HG03060 (cell line): Measurements from ENCODE around the gene TSPAN15.
"Not testable (repeated sequence)": the region's sequence is repeated elsewhere in the genome, so short reads cannot be mapped to it uniquely, and the experiment has no call there.

Source experiments
- ATAC-seq: cut with Tn5 transposase; IDR thresholded peaks from one replicate; pipeline ENCODE4 v1.9.1; 2021; ENCODE audit warnings: low read depth, moderate number of reproducible peaks; ENCODE audit not compliant: unreplicated experiment

TSPAN15 gene

DNA sequence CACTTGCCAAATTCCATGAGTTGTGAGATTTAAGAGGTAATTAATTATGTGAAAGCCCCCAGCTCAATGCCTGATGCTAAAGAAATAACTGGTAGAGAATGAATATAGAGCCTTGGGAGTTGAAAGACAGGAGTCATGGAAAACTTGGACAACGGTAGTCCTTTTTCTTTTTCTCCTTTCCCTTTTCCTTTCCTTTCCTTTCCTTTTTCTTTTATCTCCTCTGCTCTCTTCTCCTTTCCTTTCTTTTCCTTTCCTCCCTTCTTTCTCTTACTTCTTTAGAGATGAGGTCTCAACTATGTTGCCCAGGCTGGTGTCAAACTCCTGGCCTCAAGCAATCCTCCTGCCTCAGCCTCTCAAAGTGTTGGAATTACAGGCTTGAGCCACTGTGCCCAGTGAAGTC is 7.9 kb upstream of the TSPAN15 start:
- no peak for ATAC-seq

DNA sequence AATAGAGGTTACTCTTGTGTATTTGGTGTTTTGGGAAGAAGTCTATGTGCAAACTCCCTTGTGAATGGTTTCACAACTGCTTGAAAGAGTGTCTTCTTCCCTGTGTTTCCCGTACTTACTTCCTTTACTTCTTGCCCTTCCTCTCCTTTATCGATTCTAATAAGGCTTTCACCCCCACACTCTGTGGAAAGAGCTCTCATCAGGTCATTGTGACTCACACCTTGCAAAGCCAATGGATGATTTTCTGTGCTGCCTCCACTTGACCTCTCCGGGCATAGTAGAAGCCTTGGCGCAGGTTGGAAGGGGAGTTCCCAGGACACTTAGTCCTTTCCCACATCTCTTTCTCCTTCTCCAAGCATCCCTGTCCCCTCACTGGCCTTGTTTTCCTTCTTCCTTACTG is 6.2 kb upstream of the TSPAN15 start:
- ATAC-seq = no peak

DNA sequence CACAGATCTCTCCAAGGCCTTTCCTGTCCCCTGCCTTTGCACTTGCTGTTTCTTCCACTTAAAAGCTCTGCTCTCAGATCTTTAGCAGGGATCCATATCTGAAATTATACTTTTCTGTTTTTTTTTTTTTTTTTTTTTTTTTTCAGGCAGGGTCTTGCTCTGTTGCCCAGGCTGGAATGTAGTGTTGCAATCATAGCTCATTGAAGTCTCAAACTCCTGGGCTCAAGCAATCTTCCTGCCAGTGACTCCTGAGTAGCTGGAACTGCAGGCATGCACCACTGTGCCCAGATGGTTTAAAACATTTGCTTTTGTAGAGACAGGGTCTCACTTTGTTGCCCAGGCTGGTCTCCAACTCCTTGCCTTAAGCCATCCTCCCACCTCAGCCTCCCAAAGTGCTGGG is 5.0 kb upstream of the TSPAN15 start:
- no peak for ATAC-seq

DNA sequence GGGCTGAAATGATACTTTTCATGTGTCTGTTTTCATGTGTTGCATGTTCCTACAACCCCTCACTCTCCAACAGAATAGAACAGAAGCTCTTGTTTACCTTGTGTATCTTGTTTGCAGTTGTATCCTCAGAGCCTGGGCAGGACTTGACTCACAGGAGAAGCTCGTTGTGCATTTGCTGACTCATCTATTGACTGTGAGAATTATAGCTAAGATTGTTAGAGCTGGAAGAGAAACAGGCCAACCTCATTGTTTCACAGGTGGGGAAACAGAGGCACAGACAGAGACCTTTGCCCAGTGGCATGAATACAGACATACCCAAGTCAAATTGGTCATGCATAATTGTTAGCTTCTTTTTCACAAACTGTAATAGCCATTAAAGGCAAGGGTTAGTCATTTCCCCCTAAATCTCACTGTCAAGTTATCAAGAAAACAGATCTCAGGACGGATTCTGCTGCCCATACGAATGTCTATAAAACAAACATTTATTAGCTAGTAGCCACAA is 4.6 kb upstream of the TSPAN15 start:
- ATAC-seq = no peak

DNA sequence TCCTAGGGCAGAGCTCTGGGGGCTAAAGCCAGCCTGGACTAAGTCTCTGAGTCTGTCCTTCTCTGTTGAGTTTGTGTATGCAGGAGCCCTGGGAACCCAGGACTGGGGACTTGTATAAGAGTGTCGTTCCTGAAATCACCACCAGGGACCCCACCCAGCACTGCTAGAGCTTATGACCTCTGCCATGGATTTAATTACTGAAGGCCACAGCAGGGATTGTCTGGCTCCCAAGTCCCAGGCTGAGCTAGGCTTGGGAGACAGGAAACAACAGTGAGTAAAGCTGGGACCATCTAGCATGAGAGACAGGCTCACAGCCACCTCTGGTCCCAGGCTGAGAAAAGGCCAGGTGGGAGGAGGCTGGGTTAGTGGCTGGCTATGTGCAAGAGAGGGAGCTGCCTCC is 1.4 kb upstream of the TSPAN15 start:
- ATAC-seq = no peak

DNA sequence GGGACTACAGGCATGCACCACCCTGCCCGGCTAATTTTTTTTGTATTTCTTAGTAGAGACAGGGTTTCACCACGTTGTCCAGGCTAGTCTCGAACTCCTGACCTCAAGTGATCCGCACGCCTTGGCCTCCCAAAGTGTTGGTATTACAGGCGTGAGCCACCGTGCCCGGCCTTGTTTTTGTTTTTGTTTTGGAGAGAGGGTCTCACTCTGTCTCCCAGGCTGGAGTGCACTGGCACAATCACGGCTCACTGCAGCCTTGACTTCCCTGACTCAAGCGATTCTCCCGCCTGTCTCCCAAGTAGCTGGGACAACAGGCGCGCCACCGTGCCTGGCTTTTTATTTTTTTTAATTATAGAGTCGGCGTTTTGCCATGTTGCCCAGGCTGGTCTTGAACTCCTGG is 870 bp upstream of the TSPAN15 start:
- not testable (repeated sequence) for ATAC-seq

DNA sequence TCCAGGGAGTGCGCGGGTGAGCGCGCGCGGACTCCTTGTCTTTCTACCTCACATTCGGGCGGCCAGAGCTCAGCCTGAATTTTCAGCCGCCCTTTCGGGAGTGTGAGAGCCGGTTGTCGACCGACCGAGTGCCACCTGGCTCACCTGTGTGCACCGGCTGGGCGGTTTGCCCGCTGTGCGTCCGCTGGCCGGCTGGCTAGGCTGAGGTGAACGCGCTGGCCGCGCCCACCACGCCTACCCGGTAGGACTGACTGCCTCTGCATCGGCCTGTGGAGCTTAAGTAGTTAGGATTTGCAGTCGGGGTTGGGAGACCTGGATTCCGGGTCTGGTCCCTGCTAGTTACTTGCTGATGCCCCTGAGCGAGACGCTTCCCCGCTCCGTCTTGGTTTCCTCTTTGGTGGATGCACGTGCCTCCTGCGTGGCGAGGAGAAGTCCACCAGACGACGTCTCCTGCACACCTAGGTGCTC is 553 bp downstream of the TSPAN15 start:
- ATAC-seq = no peak

DNA sequence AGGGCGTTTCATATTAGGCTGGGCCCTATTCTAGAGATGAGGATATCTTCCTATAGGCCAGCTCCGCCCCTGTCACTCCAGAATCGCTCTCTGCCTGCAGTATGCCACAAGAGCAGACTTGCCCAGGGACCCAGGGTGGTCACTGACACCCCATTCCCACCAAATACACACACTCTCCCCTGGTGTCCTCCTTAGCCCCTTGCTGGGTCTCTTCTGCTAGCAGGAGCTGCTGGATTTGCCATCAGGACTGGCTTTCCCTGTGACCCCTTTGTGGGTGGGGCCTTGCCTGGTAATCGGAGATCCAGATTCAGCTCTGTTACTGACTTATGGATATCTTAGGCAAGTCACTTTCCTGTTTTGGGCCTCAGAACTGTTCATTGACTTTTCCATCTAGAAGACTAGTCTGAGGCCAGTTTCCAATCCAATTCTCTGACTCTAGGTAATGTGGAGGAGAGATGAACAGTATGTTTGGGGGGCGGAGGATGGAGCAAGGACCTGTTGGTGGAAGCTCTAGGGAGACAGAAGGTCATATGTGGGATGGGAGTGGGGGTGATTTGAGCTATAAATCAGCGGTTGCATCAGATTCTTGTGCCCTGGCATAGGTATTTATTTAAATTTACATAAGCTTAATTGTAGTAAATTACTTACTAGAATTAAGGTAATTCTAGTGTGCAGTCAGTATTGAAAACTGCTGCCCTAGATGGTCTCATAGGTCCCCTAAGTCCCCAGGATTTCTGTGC is 1.6 kb downstream of the TSPAN15 start:
- no peak for ATAC-seq

DNA sequence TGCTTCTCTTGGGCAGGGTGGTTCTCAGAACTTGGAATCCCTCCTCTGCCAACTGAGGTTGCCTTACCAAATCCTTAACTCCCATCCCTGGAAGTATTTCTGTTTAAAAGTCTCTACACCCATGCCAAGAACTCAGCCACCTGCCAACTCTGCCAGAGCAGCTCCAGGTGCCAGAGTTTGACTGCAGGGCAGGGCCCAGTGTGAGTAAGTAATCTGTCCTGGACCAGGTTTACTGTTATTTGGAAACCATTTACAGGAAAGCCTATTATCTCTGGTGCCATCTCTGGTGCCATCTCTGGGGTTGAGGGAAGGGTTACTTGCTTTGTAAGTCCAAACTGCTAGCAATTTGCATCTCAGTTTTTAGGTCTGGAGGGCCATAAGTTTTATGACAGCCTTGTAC is 2.5 kb downstream of the TSPAN15 start:
- ATAC-seq = no peak

DNA sequence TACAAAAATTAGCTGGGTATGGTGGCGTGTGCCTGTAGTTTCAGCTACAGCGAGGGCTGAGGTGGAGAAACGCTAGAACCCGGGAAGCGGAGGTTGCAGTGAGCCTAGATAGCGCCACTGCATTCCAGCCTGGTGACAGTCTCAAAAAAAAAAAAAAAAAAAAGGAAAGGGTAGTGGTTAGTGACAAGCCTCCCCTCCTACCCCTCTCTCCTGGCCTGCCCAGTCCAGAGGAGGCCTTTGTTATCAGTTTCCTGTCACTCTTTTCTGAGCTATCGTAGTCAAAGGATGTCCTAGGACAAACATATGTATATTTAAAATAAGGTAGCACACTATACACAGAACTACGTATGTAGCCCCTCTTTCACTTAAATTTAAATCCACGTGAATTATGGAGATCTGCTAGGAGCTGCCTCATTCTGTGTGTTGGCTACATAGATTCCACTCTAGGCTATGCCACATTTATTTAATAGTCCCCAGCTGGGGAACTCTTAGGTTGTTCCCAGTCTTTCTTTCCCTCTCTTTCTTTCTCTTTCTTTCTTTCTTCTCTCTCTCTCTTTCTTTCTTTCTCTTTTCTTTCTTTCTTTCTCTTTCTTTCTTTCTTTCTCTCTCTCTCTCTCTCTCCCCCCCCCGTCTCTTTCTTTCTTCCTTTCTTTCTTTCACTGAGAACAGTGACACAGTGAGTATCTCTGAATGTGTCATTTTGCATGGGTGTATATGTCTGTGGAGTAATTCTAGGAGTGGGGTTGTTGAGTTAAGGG is 3.9 kb downstream of the TSPAN15 start:
- no peak for ATAC-seq

DNA sequence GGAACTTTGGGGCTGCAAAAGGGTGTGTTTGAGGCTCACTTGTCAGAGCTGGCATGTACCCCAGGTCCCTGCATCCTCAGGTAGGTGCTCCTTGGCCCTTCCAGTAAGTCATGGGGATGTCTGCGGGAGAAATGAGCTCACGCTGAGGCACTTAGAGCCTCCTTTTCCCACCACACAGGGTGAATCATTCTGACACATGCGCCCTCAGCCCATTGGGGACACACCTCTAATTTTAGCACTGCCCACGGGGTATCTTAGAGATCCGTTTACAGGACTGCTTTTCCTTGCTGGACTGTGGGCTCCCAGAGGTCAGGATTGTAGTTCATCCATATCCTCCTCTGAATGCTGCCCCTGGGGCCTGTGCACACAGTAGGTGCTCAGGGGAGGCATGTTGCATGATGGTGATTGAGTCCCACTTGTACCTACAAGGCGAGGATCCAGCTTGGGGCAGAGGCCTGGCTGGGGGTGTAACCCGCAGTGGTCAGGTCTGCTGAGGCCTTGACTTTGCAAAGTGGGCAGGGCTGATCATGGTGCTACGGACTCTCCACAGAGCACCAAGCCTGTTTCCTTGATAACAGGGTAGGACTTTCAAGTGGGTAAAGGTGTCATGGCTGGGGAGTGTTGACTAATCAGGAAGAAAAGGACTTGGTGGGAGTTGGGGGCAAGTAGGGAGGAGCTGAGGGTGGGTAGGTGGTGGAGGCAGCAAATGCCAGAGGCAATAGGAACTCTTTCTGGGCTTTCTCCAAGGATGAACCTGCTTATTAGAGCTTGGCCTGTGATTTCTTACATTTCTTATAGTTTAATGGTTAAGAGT is 5.8 kb downstream of the TSPAN15 start:
- no peak for ATAC-seq

DNA sequence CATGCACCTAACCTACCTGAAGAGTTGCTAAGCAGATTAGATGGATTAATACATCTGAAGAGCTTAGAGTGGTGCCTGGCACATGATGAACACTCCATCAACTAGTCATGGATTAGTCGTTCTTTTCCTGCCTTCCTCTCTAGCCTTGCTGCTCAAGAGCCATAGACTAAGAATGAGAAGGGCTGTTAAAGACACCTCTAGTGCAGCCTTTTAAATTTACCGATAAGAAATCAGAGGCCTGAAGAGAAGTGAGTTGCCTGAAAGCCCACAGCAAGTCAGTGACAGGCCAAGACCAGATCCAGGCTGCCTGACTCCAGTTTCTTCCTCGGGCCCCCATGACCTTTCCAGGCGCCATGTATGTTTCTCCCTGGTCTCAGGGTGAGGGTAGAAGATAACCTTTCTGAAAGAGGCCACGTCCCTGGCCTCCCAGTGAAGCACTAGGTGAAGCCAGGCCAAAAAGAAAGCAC is 6.5 kb downstream of the TSPAN15 start:
- no peak for ATAC-seq

DNA sequence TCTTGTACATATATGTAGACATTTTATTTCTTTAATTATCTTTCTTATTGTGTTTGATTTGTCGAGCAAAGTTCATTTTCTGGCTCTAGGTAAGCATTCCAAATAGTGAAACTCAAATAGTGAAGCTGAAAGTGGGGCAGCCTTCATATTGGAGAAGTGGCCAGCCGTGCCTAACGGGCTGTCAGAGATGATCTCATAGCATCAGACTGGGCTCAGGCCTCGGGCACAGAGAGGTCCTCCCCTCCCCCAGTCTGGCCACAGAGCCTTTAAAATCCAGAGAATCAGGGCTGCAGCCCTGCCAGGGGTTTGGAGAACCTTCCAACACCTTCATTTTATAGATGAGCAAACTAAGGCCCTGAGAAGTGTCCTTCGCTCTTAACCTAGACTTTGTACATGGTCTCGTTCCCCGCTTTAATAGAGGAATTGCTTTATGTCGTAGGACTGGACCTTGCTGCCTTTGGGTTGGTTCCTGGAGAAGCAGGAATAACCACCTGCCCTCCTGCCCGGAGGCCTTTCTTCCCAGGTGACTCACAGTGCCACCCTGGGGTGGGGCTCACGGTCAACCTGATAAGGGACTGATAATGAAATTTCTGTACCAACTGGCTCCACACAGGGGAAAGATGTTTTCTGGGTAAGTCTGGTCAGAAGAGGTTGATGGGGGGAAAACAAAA is 7.3 kb downstream of the TSPAN15 start:
- no peak for ATAC-seq

DNA sequence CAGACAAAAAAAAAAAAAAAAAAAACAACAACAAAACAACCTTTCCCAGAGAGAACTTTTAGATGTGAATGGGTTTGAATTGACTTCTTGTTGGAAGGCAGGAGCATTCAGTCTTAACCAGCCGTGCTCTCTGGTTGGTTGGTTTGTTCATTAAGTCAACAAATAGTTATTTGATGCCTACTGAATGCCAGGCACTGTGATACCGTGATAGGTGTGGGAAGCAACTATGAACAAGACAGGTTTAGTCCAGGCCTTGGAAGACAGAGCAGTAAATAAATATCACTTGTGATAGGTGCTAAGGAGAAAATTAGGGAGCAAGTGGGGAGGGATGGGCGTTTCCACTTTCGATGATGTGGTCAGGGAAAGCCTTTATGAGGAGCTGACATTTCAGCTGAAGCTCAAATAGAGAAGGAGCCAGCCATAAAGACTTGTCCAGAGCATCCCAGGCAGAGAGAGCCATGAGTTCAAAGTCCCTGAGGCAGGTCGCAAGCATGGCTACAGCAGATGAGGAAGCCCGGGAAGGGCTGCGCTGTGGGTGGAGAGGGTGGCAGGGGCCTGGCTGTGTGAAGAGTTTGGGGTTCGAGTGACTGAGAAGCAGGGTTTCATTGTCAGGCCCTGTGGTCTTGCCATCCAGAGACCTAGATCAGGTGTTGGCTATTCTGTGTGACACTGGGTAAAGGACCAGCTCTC is 8.0 kb downstream of the TSPAN15 start:
- ATAC-seq = no peak

DNA sequence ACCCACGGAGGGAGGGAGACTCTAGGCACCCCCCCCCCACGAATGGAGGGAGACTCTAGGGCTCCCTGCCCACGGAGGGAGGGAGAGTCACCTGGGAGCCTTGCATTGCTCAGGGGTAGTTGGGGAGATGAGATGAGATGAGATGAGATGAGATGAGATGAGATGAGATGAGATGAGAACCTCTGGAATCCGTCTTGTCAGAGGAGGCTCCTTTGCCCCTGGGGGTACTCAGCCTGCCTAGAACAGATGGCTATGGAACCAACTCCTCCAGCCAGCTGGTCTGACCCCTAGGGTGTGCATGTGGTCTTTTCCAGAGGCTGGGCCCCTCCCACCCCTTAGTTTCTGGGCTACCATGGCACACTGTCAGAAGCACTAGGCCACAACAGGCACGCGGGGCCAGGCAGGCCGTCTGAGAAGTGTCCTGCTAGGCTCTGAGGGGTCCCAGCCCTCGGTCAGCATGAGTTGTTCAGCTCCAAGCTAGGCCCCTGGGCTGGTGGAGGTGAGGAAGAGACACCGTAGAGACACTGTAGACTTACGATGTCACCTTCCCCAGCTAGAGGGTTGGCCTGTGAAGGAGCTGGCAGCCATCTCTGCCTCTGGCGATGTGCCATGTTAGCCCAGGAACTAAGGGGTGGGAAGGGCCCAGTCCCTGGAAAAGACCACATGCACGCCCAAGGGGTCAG is 8.8 kb downstream of the TSPAN15 start:
- ATAC-seq = no peak

DNA sequence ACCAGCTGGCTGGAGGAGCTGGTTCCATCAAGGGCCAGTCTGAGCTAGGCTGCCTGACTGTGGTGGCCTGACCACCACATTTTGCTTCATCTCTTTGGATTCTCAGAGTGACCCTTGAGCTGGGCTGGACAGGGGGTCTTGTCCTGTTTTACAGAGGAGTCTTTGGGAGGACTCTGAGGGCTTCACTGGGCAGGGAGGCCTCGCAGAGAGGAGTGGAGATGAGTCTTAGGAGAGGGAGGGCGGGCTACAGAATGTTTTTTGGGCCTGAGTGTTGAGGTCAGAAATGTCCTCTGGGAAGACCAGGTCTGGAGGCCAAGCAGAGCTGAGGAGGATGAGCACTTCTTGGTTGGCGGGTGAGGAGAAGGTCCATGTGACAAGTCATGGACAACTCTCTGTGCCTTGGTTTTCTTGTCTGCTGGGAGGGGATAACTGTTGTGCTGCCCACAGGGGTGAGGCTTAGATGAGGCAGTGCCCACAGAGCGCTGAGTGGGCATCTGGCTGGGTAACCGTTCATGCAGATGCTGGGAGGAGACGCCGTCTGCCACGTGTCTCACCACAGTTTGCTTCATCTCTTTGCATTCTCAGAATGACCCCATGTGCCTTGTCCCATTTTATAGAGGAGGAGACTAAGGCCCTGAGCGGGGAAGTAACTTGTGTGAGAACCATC is 9.4 kb downstream of the TSPAN15 start:
- no peak for ATAC-seq

DNA sequence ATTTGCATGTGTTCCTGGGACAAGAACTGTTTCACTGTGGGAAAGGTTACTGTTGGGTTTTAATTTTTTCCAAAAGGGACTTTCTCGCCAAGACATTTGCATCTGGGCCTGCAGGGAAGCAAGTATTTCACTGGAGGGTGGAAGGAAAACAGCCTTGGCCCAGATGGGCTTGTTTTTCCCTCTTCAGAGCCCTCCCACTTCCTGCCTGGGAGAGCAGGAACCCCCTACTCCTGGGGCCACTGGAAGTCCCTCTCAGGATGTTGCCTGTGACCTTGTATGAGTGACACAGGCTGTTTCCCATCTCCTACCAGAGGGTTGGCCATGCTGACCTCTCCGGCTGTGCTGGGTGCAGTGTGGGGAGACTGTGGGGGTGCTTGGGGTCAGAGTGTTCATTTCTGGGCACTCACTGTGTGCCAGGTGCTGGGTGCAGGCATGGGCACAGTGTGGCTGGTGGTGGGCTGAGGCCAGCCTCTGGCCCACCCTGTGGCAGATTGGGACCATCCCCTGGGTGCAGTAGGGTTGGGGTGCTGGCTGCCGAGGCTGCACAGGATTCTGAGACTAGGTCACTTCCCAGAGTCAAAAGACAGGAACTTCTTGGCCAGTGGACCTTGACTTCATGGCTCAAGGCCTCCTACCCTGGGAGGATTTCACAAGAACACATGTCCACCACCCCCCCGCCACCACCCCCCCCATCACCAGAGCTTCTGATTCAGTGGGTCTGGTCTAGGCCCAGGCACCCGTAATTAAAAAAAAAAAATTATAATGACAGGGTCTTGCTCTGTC is 10.2 kb downstream of the TSPAN15 start:
- no peak for ATAC-seq

DNA sequence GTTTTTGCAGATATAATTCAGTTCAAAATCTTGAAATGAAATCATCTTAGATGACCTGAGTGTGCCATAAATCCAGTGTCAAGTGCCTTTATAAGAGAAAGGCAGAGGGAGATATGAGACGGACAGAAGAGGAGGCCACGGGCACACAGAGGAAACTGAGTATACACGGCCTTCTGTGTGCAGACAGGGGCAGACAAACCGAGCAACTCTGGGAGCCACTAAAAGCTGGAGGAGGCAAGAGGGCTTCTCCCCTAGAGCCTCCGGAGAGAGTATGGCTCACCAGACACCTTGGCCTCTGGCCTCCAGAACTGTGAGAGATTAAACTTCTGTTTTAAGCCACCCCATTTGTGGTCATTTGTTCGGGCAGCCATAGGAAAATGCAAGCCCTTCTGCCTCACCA is 12.6 kb downstream of the TSPAN15 start:
- no peak for ATAC-seq
